ENCODE results near the gene TMEM236.

The TMEM236 gene

DNA sequence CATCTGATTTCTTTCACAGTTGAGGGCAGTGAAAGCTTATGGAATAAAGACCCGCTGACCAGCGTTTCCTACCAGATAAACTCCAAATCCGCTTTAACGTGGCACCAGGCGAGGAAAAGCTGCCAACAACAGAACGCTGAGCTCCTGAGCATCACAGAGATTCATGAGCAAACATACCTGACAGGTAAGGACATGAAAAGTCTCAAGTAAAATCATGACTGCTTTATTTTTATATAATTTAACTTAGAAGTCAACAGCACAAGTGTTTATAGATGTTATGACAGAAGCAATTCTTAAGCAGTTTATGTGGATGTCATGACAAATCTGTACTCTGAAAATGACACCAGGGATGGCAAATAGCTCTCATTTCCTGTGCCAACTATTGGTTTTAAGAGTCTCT, 81.7 kb downstream of the TMEM236 start:
- DNase-seq = no peak

GRCh38 chr10:17835688-17836087, 83.7 kb downstream of the TMEM236 start:
- no peak for DNase-seq

DNA sequence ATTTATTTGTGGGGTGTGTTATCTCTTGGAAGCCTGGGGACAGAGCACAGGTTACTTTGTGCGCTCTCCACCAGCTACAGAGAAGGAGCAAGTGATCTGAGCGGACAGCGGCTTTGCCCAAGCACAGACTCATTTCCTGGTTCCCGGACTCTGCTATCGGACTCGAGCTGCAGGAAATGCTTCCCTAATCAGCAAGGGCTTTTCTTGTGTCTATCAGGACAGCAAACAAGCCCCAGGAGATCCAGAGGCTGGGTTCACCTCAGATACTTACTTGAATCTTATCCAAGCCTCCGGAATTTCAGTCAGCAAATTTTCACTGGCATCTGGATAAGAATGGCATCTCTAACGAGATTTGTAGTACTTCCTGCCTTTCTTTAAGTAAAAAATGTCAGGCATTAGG, 84.9 kb downstream of the TMEM236 start:
- no peak for DNase-seq

- DNase-seq = no peak
Measured at GRCh38 chr10:17838080-17838648, 86.2 kb downstream of the TMEM236 start.

DNA sequence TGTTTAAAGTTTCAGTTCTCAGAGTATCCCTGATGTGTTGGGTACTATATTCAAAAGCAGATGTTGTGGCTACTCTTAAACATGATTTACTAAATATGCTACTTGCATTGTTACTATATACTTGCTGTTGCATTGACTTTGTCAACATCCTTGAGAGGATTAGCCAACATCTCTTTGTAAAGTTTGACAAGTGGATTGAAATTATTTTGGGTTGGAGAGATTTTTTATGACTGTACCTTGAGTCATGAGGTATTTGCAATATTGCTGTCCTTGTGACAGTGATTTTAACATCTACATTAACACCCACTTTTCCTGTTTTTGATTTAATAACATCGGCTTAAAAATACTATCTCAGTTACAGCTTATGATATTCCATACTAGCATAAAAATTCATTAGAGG, 89.0 kb downstream of the TMEM236 start:
- DNase-seq = no peak

- no peak for DNase-seq
Measured at GRCh38 chr10:17842641-17843040, 90.6 kb downstream of the TMEM236 start.

GRCh38 chr10:17847585-17848296, 95.7 kb downstream of the TMEM236 start:
- peak; percentile 3 for DNase-seq

- DNase-seq = no peak
Measured at GRCh38 chr10:17848646-17849045, 96.6 kb downstream of the TMEM236 start.
